H1 (cell line): ENCODE data around the gene SLC24A4. TPM values are rescaled to one million over a fixed set of nuclear protein-coding genes. Genes with fewer than 3 reads are reported as not detected.

ENCODE experiments used
- CTCF ChIA-PET: fragments of 300-600 bp; sonication (Branson Sonifier 250); formaldehyde crosslinking; loops from one replicate; lab custom pipeline; 2021; ENCODE audit not compliant: partially characterized antibody; lab: Charles Lee
- POLR2A ChIA-PET: fragments of 300-600 bp; sonication (Branson Sonifier 250); formaldehyde crosslinking; loops from one replicate; lab custom pipeline; 2021; ENCODE audit warnings: inconsistent platforms; ENCODE audit not compliant: partially characterized antibody; lab: Charles Lee
- DNase-seq, 2 experiments: peaks; one replicate each; pipeline versions ENCODE4 v3.0.0 to v3.0.0-alpha.2; 2010 to 2022; ENCODE audit warnings: low spot score in 2 of 2, low read depth in 1 of 2, mixed read lengths in 1 of 2
- FAIRE-seq: peaks from 2 replicates; lab custom pipeline; 2011; peaks lifted over from hg19 to GRCh38; lab: Jason Lieb, UNC
- H2AFZ ChIP-seq: 2 replicates; pipeline ENCODE4 v1.8.1; 2012; ENCODE audit warnings: low read length, inconsistent platforms
- H2AK5ac ChIP-seq: 2 replicates; pipeline ENCODE4 v1.6.1; 2013; ENCODE audit warnings: low read depth, low read length
- H2BK120ac ChIP-seq: replicated peaks from 2 replicates; pipeline ENCODE3; 2013; ENCODE audit warnings: low read depth, low read length, inconsistent platforms
- H2BK12ac ChIP-seq: 2 replicates; pipeline ENCODE4 v1.6.1; 2013; ENCODE audit warnings: low read depth, low read length
- H2BK15ac ChIP-seq: 2 replicates; pipeline ENCODE4 v1.6.1; 2013; ENCODE audit warnings: low read length
- H2BK20ac ChIP-seq: 2 replicates; pipeline ENCODE4 v1.6.1; 2013; ENCODE audit warnings: low read length
- H2BK5ac ChIP-seq: 2 replicates; pipeline ENCODE4 v1.6.1; 2013; ENCODE audit warnings: low read depth, low read length
- H3K14ac ChIP-seq: 2 replicates; pipeline ENCODE4 v1.6.1; 2013; ENCODE audit warnings: inconsistent platforms; ENCODE audit not compliant: insufficient read length
- H3K18ac ChIP-seq: 2 replicates; pipeline ENCODE4 v1.6.1; 2013; ENCODE audit warnings: low read length; ENCODE audit errors: extremely low read depth
- H3K23ac ChIP-seq: 2 replicates; pipeline ENCODE4 v1.6.1; 2013; ENCODE audit warnings: inconsistent platforms; ENCODE audit not compliant: insufficient read length
- H3K23me2 ChIP-seq: 2 replicates; pipeline ENCODE4 v1.6.1; 2013; ENCODE audit warnings: low read depth, low read length
- H3K27ac ChIP-seq: 2 replicates; pipeline ENCODE4 v1.6.1; 2011; ENCODE audit warnings: low read depth, low read length, inconsistent platforms
- H3K27me3 ChIP-seq, 4 experiments: replicated peaks in 1 of 4; 1 replicate in 1 of 4; 2 replicates in 3 of 4; pipeline versions ENCODE4 v1.6.1 to v1.8.1; 2011 to 2013; ENCODE audit warnings: low read length in 3 of 4, mild to moderate bottlenecking in 3 of 4, inconsistent platforms in 2 of 4, mixed read lengths in 2 of 4, moderate library complexity in 1 of 4; ENCODE audit not compliant: control insufficient read depth in 3 of 4, insufficient read depth in 3 of 4; ENCODE audit errors: extremely low read depth in 1 of 4
- H3K36me3 ChIP-seq, 4 experiments: 2 replicates each; pipeline versions ENCODE4 v1.6.1 to v1.8.1; 2011 to 2013; ENCODE audit warnings: mild to moderate bottlenecking in 4 of 4, low read length in 3 of 4, moderate library complexity in 2 of 4, control low read depth in 1 of 4, inconsistent platforms in 1 of 4; ENCODE audit not compliant: insufficient read depth in 4 of 4, control insufficient read depth in 2 of 4
- H3K4ac ChIP-seq: replicated peaks from 2 replicates; pipeline ENCODE3; 2013; ENCODE audit warnings: low read length, low read depth, mixed read lengths, inconsistent platforms; ENCODE audit not compliant: insufficient read length
- H3K4me1 ChIP-seq, 4 experiments: replicated peaks in 1 of 4; 1 replicate in 1 of 4; 2 replicates in 3 of 4; pipeline versions ENCODE4 v1.6.1 to v1.8.1; 2011 to 2013; ENCODE audit warnings: low read length in 3 of 4, inconsistent platforms in 2 of 4, mixed read lengths in 1 of 4; ENCODE audit not compliant: insufficient read depth in 4 of 4, control insufficient read depth in 3 of 4
- H3K4me2 ChIP-seq, 2 experiments: 2 replicates each; pipeline versions ENCODE4 v1.6.1 to v1.8.1; 2011 to 2013; ENCODE audit warnings: low read depth in 2 of 2, low read length in 2 of 2, control low read depth in 1 of 2, inconsistent platforms in 1 of 2, mild to moderate bottlenecking in 1 of 2; ENCODE audit not compliant: insufficient read depth in 1 of 2
- H3K4me3 ChIP-seq, 4 experiments: fragments of 200-600, 300-600 bp in 1 of 4; sonication (generic), shearing (Covaris generic), sonication (Bioruptor Twin) in 1 of 4; 2 replicates each; pipeline versions ENCODE4 v1.5.1 to v1.8.1; 2011 to 2016; ENCODE audit warnings: low read length in 4 of 4, low read depth in 3 of 4, control low read depth in 2 of 4, inconsistent platforms in 2 of 4, mild to moderate bottlenecking in 2 of 4, mixed read lengths in 1 of 4, moderate library complexity in 1 of 4; ENCODE audit not compliant: insufficient read depth in 2 of 4; ENCODE audit errors: extremely low read depth in 1 of 4
- H3K56ac ChIP-seq: replicated peaks from 2 replicates; pipeline ENCODE3; 2013; ENCODE audit warnings: low read depth, mild to moderate bottlenecking, mixed read lengths, low read length, inconsistent platforms; ENCODE audit not compliant: insufficient read length
- H3K79me1 ChIP-seq: 2 replicates; pipeline ENCODE4 v1.6.1; 2013; ENCODE audit warnings: low read depth, low read length, control low read depth
- H3K79me2 ChIP-seq, 2 experiments: 2 replicates each; pipeline versions ENCODE4 v1.6.1 to v1.8.1; 2012 to 2013; ENCODE audit warnings: low read length in 2 of 2, mild to moderate bottlenecking in 2 of 2, inconsistent platforms in 1 of 2; ENCODE audit not compliant: insufficient read depth in 2 of 2, control insufficient read depth in 1 of 2
- H3K9ac ChIP-seq, 4 experiments: replicated peaks in 1 of 4; 1 replicate in 1 of 4; 2 replicates in 3 of 4; pipeline versions ENCODE4 v1.6.1 to v1.8.1; 2011 to 2013; ENCODE audit warnings: low read depth in 3 of 4, low read length in 3 of 4, control low read depth in 2 of 4, mild to moderate bottlenecking in 2 of 4, moderate library complexity in 2 of 4, inconsistent platforms in 1 of 4; ENCODE audit errors: extremely low read depth in 1 of 4
- H3K9me3 ChIP-seq, 2 experiments: 2 replicates each; pipeline versions ENCODE4 v1.6.1 to v1.8.1; 2012 to 2013; ENCODE audit warnings: mild to moderate bottlenecking in 2 of 2, moderate library complexity in 2 of 2, control low read depth in 1 of 2, inconsistent platforms in 1 of 2, low read depth in 1 of 2, low read length in 1 of 2, mixed read lengths in 1 of 2; ENCODE audit not compliant: insufficient read depth in 2 of 2
- H4K20me1 ChIP-seq, 2 experiments: replicated peaks in 1 of 2; 2 replicates each; pipeline versions ENCODE3 to v1.8.1; 2011 to 2013; ENCODE audit warnings: inconsistent platforms in 2 of 2, low read length in 2 of 2, mild to moderate bottlenecking in 1 of 2; ENCODE audit not compliant: insufficient read depth in 2 of 2, control insufficient read depth in 1 of 2
- H4K5ac ChIP-seq: 2 replicates; pipeline ENCODE4 v1.6.1; 2013; ENCODE audit warnings: low read length, low read depth, mixed read lengths, inconsistent platforms; ENCODE audit not compliant: insufficient read length
- H4K8ac ChIP-seq: 2 replicates; pipeline ENCODE4 v1.8.0; 2013; ENCODE audit warnings: mild to moderate bottlenecking, moderate library complexity, low read length, inconsistent platforms; ENCODE audit not compliant: insufficient read depth; ENCODE audit errors: extremely low read depth
- H4K91ac ChIP-seq: replicated peaks from 2 replicates; pipeline ENCODE3; 2013; ENCODE audit warnings: low read length, mixed read lengths, inconsistent platforms; ENCODE audit not compliant: insufficient read length
- CTBP2 ChIP-seq: IDR thresholded peaks from 2 replicates; pipeline ENCODE4 v1.7.0; 2011; ENCODE audit warnings: borderline replicate concordance, mild to moderate bottlenecking, moderate library complexity, mixed read lengths, low read length; ENCODE audit not compliant: insufficient read depth, insufficient read length
- FOSL1 ChIP-seq: IDR thresholded peaks from 2 replicates; pipeline ENCODE4 v1.6.1; 2011; ENCODE audit warnings: mild to moderate bottlenecking, low read depth, low read length, moderate library complexity; ENCODE audit not compliant: insufficient read depth
- KDM4A ChIP-seq: IDR thresholded peaks from one replicate; pipeline ENCODE4 v1.7.1; 2012; ENCODE audit warnings: low read depth, mild to moderate bottlenecking, moderate library complexity, low read length, inconsistent platforms; ENCODE audit not compliant: severe bottlenecking
- NANOG ChIP-seq: IDR thresholded peaks from 2 replicates; pipeline ENCODE4 v1.6.1; 2011; ENCODE audit warnings: low read length, low read depth, mild to moderate bottlenecking, inconsistent platforms; ENCODE audit not compliant: insufficient read depth, poor library complexity, severe bottlenecking
- NRF1 ChIP-seq: IDR thresholded peaks from 2 replicates; pipeline ENCODE4 v1.6.1; 2011; ENCODE audit warnings: mild to moderate bottlenecking, low read depth, low read length, improper control_type of control experiment
- RFX5 ChIP-seq: IDR thresholded peaks from 2 replicates; pipeline ENCODE4 v1.6.1; 2011; ENCODE audit warnings: low read depth, low read length, improper control_type of control experiment, borderline replicate concordance
- SAP30 ChIP-seq: fragments of 300-600 bp; sonication (generic); IDR thresholded peaks from 2 replicates; pipeline ENCODE4 v1.7.1; 2012; ENCODE audit warnings: low read length, moderate library complexity, mild to moderate bottlenecking, inconsistent platforms; ENCODE audit not compliant: insufficient read depth, insufficient replicate concordance
- SUZ12 ChIP-seq: fragments of 200-600 bp; sonication (generic); IDR thresholded peaks from 2 replicates; pipeline ENCODE4 v1.6.1; 2012; ENCODE audit warnings: mild to moderate bottlenecking, inconsistent platforms, low read length, moderate library complexity, mixed read lengths
- TBP ChIP-seq: IDR thresholded peaks from 2 replicates; pipeline ENCODE4 v1.6.1; 2011; ENCODE audit warnings: low read depth, low read length, improper control_type of control experiment
- WGBS, 2 experiments: shearing (Covaris generic) in 1 of 2; methylation state at CpG; one replicate each; pipeline versions ENCODE4 v1.1.6 to v1.1.7; 2013 to 2015; ENCODE audit warnings: low lambda C conversion rate in 2 of 2, mixed read lengths in 2 of 2, inconsistent platforms in 1 of 2, low coverage in 1 of 2, missing lambda C conversion rate in 1 of 2; ENCODE audit not compliant: insufficient replicate concordance in 2 of 2, insufficient coverage in 1 of 2, insufficient read length in 1 of 2; ENCODE audit errors: extremely low coverage in 1 of 2, missing lambda C conversion rate in 1 of 2; 5-methylcytosine and 5-hydroxymethylcytosine counted together
- polyA plus RNA-seq, 7 experiments: library from polyadenylated mRNA; depleted of rRNA in 3 of 7; stranded (reverse) in 5 of 7; unstranded in 2 of 7; fragments of >200 nt in 5 of 7; fragments of 200-250 nt in 2 of 7; gene quantifications; 1 replicate in 5 of 7; 2 replicates in 1 of 7; 4 replicates in 1 of 7; pipeline versions ENCODE4 v1.2.1 to v1.2.3, GENCODE V29; 2011 to 2013; ENCODE audit warnings: missing spikeins in 2 of 7, mixed read lengths in 2 of 7
- total RNA-seq: library from RNA; stranded (reverse); fragmentation: NEBNext Ultra II Directional; extraction: Animal tissue kit (Norgen Biotek cat#: 25700); gene quantifications from 2 replicates; pipeline ENCODE4 v1.2.1, GENCODE V29; 2021
- TF ChIP-seq, protein P1 (sequence below): IDR thresholded peaks from 2 replicates; pipeline ENCODE4 v1.6.1; 2011; ENCODE audit warnings: low read depth, mild to moderate bottlenecking, low read length; ENCODE audit not compliant: insufficient read depth
- TF ChIP-seq, protein P2 (sequence below): IDR thresholded peaks from 2 replicates; pipeline ENCODE4 v1.6.1; 2012; ENCODE audit warnings: inconsistent platforms
- TF ChIP-seq, protein P3 (sequence below): IDR thresholded peaks from 2 replicates; pipeline ENCODE4 v1.6.1; 2012; ENCODE audit warnings: inconsistent platforms

SLC24A4 gene
- total and polyA plus RNA-seq, 2 of the 8 experiments (the other 6 are each of a cell fraction or from before 2014, with no cell fraction given) = 0.27 to 0.89 TPM

DNA sequence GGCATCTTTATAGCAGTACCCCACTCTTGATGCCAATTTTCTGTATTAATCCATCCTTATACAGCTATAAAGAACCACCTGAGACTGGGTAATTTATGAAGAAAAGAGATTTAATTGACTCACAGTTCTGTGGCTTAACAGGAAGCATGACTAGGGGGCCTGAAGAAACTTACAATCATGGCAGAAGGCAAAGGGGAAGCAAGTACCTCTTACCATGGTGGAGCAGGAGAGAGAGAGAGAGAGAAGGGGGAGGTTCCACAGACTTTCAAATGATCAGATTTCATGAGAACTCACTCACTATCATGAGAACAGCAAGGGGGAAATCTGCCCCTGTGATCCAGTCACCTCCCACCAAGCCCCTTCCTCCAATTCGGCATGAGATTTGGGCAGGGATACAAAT is 84.4 kb downstream of the SLC24A4 start:
- Histone ChIP-seq H2BK120ac (no peak overlapping the region), H4K91ac (no peak overlapping the region), H3K14ac (no peak overlapping the region), H3K79me2 (no peaks in the 10 kb centered on the region), H3K4me2 (no peak overlapping the region), H3K36me3 (no peaks in the 10 kb centered on the region), H3K23ac (no peak overlapping the region), H3K4me3 (no peak overlapping the region), H4K5ac (no peak overlapping the region), H3K18ac (no peak overlapping the region), H2BK12ac (no peak overlapping the region), H3K23me2 (no peaks in the 10 kb centered on the region; the same call in 1 of the 2 replicates), H3K4me1 (no peaks in the 10 kb centered on the region), H3K27me3 (no peaks in the 10 kb centered on the region), H3K4ac (no peak overlapping the region), H2AFZ (no peak overlapping the region), H3K56ac (no peak overlapping the region), H2BK20ac (no peak overlapping the region), H2BK5ac (no peak overlapping the region), H3K27ac (no peak overlapping the region), H3K9me3 (peaks cover 7 to 18% of the 10 kb centered on the region in 2 experiments; a peak in 2 of 4 replicates), H2AK5ac (no peak overlapping the region), H3K79me1 (no peaks in the 10 kb centered on the region), H3K9ac (no peak overlapping the region), H4K8ac (no peak overlapping the region), H4K20me1 (no peaks in the 10 kb centered on the region), H2BK15ac (no peak overlapping the region)
- 73% methylated on average over 1 of the region's 1 CpG; no CpG with 5 or more reads in 1 of the 2 experiments for WGBS, 2 experiments
- CTCF ChIA-PET = no interaction called here
- FAIRE-seq (no peak), DNase-seq (no peak)
- POLR2A ChIA-PET = no interaction called here
- TF ChIP-seq SUZ12 (no peak), NRF1 (no peak), NANOG (no peak), SAP30 (no peak), CTBP2 (no peak), FOSL1 (no peak), KDM4A (no peak), TBP (no peak), RFX5 (no peak)
- TF ChIP-seq, protein P1, sequence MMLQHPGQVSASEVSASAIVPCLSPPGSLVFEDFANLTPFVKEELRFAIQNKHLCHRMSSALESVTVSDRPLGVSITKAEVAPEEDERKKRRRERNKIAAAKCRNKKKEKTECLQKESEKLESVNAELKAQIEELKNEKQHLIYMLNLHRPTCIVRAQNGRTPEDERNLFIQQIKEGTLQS = no peak
- TF ChIP-seq, protein P2, sequence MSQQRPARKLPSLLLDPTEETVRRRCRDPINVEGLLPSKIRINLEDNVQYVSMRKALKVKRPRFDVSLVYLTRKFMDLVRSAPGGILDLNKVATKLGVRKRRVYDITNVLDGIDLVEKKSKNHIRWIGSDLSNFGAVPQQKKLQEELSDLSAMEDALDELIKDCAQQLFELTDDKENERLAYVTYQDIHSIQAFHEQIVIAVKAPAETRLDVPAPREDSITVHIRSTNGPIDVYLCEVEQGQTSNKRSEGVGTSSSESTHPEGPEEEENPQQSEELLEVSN = no peak
- TF ChIP-seq, protein P3, sequence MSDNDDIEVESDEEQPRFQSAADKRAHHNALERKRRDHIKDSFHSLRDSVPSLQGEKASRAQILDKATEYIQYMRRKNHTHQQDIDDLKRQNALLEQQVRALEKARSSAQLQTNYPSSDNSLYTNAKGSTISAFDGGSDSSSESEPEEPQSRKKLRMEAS = no peak
